Measurements from ENCODE around the gene RBP4.
A peak's percentile ranks its signal among the peaks of the same experiment; 100 is the strongest.

The RBP4 gene

GRCh38 chr10:93600446-93601145, 439 bp downstream of the RBP4 start:
- no peak for DNase-seq (ENCODE audit: low spot score)
- H2BK15ac ChIP-seq (ENCODE audit: low read length): no peak overlapping the region
- peak overlapping the region; percentile 75 for H2AFZ ChIP-seq (ENCODE audit: low read length)
- peaks cover 20 to 86% (median 40%) of the 10 kb centered on the region in 3 experiments for H3K27me3 ChIP-seq (ENCODE audit: control insufficient read depth in 3 of 3, insufficient read depth in 3 of 3, low read depth in 1 of 3, low read length in 3 of 3)
- no peak overlapping the region for H4K8ac ChIP-seq (ENCODE audit: low read depth, low read length)
- no peak overlapping the region for H3K14ac ChIP-seq (ENCODE audit: low read length)
- no peak overlapping the region for H3K27ac ChIP-seq (replicated peaks; ENCODE audit: low read length)
- peak overlapping the region; percentile 92 for H3K4me2 ChIP-seq (ENCODE audit: insufficient read depth, low read length, poor library complexity, severe bottlenecking)
- no peaks in the 10 kb centered on the region for H3K79me1 ChIP-seq (ENCODE audit: low read depth, low read length)
- peak overlapping the region in 1 of 2 donors; percentile 79 for H3K4me3 ChIP-seq (ENCODE audit: low read length in 2 of 2)
- H3K18ac ChIP-seq (ENCODE audit: low read length): no peak overlapping the region
- H4K91ac ChIP-seq (ENCODE audit: low read depth, low read length, poor library complexity): no peak overlapping the region
- no peak overlapping the region for H2BK12ac ChIP-seq (ENCODE audit: low read length)
- no peak overlapping the region for H2BK5ac ChIP-seq (ENCODE audit: low read length)
- H3K9me3 ChIP-seq (replicated peaks in 1 of 2; ENCODE audit: control insufficient read depth in 2 of 2, insufficient read depth in 1 of 2, low read depth in 1 of 2, low read length in 2 of 2): peaks cover 0 to 2% of the 10 kb centered on the region in 2 donors
- H3K4ac ChIP-seq (ENCODE audit: low read length): no peak overlapping the region
- H3K23ac ChIP-seq (ENCODE audit: low read depth, low read length, poor library complexity): no peak overlapping the region
- H2BK120ac ChIP-seq (ENCODE audit: low read depth, low read length): no peak overlapping the region
- no peak overlapping the region for H3K9ac ChIP-seq (ENCODE audit: low read depth, low read length, poor library complexity)
- H2AK5ac ChIP-seq (ENCODE audit: low read depth, low read length): peak overlapping the region; percentile 25
- no CpG with 5 or more reads among the region's 60 CpGs for WGBS, 2 donors (ENCODE audit: extremely low coverage in 2 of 2, insufficient read length in 2 of 2, insufficient replicate concordance in 1 of 2)
- no peaks in the 10 kb centered on the region for H3K36me3 ChIP-seq (replicated peaks in 1 of 2; ENCODE audit: control insufficient read depth in 2 of 2, insufficient read depth in 2 of 2, low read length in 2 of 2)
- peaks cover 0 to 3% of the 10 kb centered on the region in 2 donors for H3K4me1 ChIP-seq (ENCODE audit: control insufficient read depth in 2 of 2, insufficient read depth in 1 of 2, low read depth in 1 of 2, low read length in 2 of 2)

GRCh38 chr10:93599778-93600177, 1.3 kb downstream of the RBP4 start:
- Histone ChIP-seq H2AK5ac (ENCODE audit: low read depth, low read length) (no peak overlapping the region), H2AFZ (ENCODE audit: low read length) (no peak overlapping the region), H3K4ac (ENCODE audit: low read length) (no peak overlapping the region), H2BK5ac (ENCODE audit: low read length) (no peak overlapping the region), H3K36me3 (replicated peaks in 1 of 2; ENCODE audit: control insufficient read depth in 2 of 2, insufficient read depth in 2 of 2, low read length in 2 of 2) (no peaks in the 10 kb centered on the region), H3K4me2 (ENCODE audit: insufficient read depth, low read length, poor library complexity, severe bottlenecking) (no peak overlapping the region), H3K23ac (ENCODE audit: low read depth, low read length, poor library complexity) (no peak overlapping the region), H2BK15ac (ENCODE audit: low read length) (no peak overlapping the region), H2BK120ac (ENCODE audit: low read depth, low read length) (no peak overlapping the region), H4K8ac (ENCODE audit: low read depth, low read length) (no peak overlapping the region), H3K79me1 (ENCODE audit: low read depth, low read length) (no peaks in the 10 kb centered on the region), H3K18ac (ENCODE audit: low read length) (no peak overlapping the region), H3K4me3 (ENCODE audit: low read length in 2 of 2) (no peak overlapping the region), H3K9ac (ENCODE audit: low read depth, low read length, poor library complexity) (no peak overlapping the region), H3K27me3 (ENCODE audit: control insufficient read depth in 3 of 3, insufficient read depth in 3 of 3, low read depth in 1 of 3, low read length in 3 of 3) (peaks cover 20 to 82% (median 40%) of the 10 kb centered on the region in 3 experiments), H3K27ac (replicated peaks; ENCODE audit: low read length) (no peak overlapping the region), H3K4me1 (ENCODE audit: control insufficient read depth in 2 of 2, insufficient read depth in 1 of 2, low read depth in 1 of 2, low read length in 2 of 2) (peaks cover 0 to 3% of the 10 kb centered on the region in 2 donors), H4K91ac (ENCODE audit: low read depth, low read length, poor library complexity) (no peak overlapping the region), H3K14ac (ENCODE audit: low read length) (no peak overlapping the region), H2BK12ac (ENCODE audit: low read length) (no peak overlapping the region), H3K9me3 (replicated peaks in 1 of 2; ENCODE audit: control insufficient read depth in 2 of 2, insufficient read depth in 1 of 2, low read depth in 1 of 2, low read length in 2 of 2) (peaks cover 0 to 2% of the 10 kb centered on the region in 2 donors)
- no CpG with 5 or more reads among the region's 4 CpGs for WGBS, 2 donors (ENCODE audit: extremely low coverage in 2 of 2, insufficient read length in 2 of 2, insufficient replicate concordance in 1 of 2)
- no peak for DNase-seq (ENCODE audit: low spot score)

- Histone ChIP-seq H3K4me1 (ENCODE audit: control insufficient read depth in 2 of 2, insufficient read depth in 1 of 2, low read depth in 1 of 2, low read length in 2 of 2) (peaks cover 0 to 3% of the 10 kb centered on the region in 2 donors), H3K9ac (ENCODE audit: low read depth, low read length, poor library complexity) (no peak overlapping the region), H3K27ac (replicated peaks; ENCODE audit: low read length) (no peak overlapping the region), H2AK5ac (ENCODE audit: low read depth, low read length) (no peak overlapping the region), H2BK120ac (ENCODE audit: low read depth, low read length) (no peak overlapping the region), H2AFZ (ENCODE audit: low read length) (no peak overlapping the region), H2BK15ac (ENCODE audit: low read length) (no peak overlapping the region), H3K18ac (ENCODE audit: low read length) (no peak overlapping the region), H4K8ac (ENCODE audit: low read depth, low read length) (no peak overlapping the region), H3K4ac (ENCODE audit: low read length) (no peak overlapping the region), H3K27me3 (ENCODE audit: control insufficient read depth in 3 of 3, insufficient read depth in 3 of 3, low read depth in 1 of 3, low read length in 3 of 3) (peaks cover 20 to 78% (median 40%) of the 10 kb centered on the region in 3 experiments), H3K23ac (ENCODE audit: low read depth, low read length, poor library complexity) (no peak overlapping the region), H3K36me3 (replicated peaks in 1 of 2; ENCODE audit: control insufficient read depth in 2 of 2, insufficient read depth in 2 of 2, low read length in 2 of 2) (no peaks in the 10 kb centered on the region), H3K4me3 (ENCODE audit: low read length in 2 of 2) (no peak overlapping the region), H2BK12ac (ENCODE audit: low read length) (no peak overlapping the region), H3K14ac (ENCODE audit: low read length) (no peak overlapping the region), H4K91ac (ENCODE audit: low read depth, low read length, poor library complexity) (no peak overlapping the region), H3K79me1 (ENCODE audit: low read depth, low read length) (no peaks in the 10 kb centered on the region), H2BK5ac (ENCODE audit: low read length) (no peak overlapping the region), H3K9me3 (replicated peaks in 1 of 2; ENCODE audit: control insufficient read depth in 2 of 2, insufficient read depth in 1 of 2, low read depth in 1 of 2, low read length in 2 of 2) (peaks cover 0 to 2% of the 10 kb centered on the region in 2 donors), H3K4me2 (ENCODE audit: insufficient read depth, low read length, poor library complexity, severe bottlenecking) (no peak overlapping the region)
- no CpG with 5 or more reads among the region's 1 CpG for WGBS, 2 donors (ENCODE audit: extremely low coverage in 2 of 2, insufficient read length in 2 of 2, insufficient replicate concordance in 1 of 2)
- no peak for DNase-seq (ENCODE audit: low spot score)
Measured at GRCh38 chr10:93599335-93599734, 1.7 kb downstream of the RBP4 start.

GRCh38 chr10:93598157-93598556, 2.9 kb downstream of the RBP4 start:
- no peaks in the 10 kb centered on the region for H3K36me3 ChIP-seq (replicated peaks in 1 of 2; ENCODE audit: control insufficient read depth in 2 of 2, insufficient read depth in 2 of 2, low read length in 2 of 2)
- no peak overlapping the region for H2BK15ac ChIP-seq (ENCODE audit: low read length)
- no peak overlapping the region for H3K27ac ChIP-seq (replicated peaks; ENCODE audit: low read length)
- no peak overlapping the region for H2BK5ac ChIP-seq (ENCODE audit: low read length)
- H3K18ac ChIP-seq (ENCODE audit: low read length): no peak overlapping the region
- no peak overlapping the region for H3K4me3 ChIP-seq (ENCODE audit: low read length in 2 of 2)
- no peak overlapping the region for H4K91ac ChIP-seq (ENCODE audit: low read depth, low read length, poor library complexity)
- no peak overlapping the region for H2AK5ac ChIP-seq (ENCODE audit: low read depth, low read length)
- H3K23ac ChIP-seq (ENCODE audit: low read depth, low read length, poor library complexity): no peak overlapping the region
- H2BK12ac ChIP-seq (ENCODE audit: low read length): no peak overlapping the region
- WGBS, 2 donors (ENCODE audit: extremely low coverage in 2 of 2, insufficient read length in 2 of 2, insufficient replicate concordance in 1 of 2): no CpG with 5 or more reads among the region's 5 CpGs
- H3K9me3 ChIP-seq (replicated peaks in 1 of 2; ENCODE audit: control insufficient read depth in 2 of 2, insufficient read depth in 1 of 2, low read depth in 1 of 2, low read length in 2 of 2): peaks cover 0 to 2% of the 10 kb centered on the region in 2 donors
- H3K4me1 ChIP-seq (ENCODE audit: control insufficient read depth in 2 of 2, insufficient read depth in 1 of 2, low read depth in 1 of 2, low read length in 2 of 2): peaks cover 0 to 3% of the 10 kb centered on the region in 2 donors
- no peak for DNase-seq (ENCODE audit: low spot score)
- H3K4me2 ChIP-seq (ENCODE audit: insufficient read depth, low read length, poor library complexity, severe bottlenecking): no peak overlapping the region
- no peak overlapping the region for H3K4ac ChIP-seq (ENCODE audit: low read length)
- no peak overlapping the region for H2BK120ac ChIP-seq (ENCODE audit: low read depth, low read length)
- H3K9ac ChIP-seq (ENCODE audit: low read depth, low read length, poor library complexity): no peak overlapping the region
- H3K79me1 ChIP-seq (ENCODE audit: low read depth, low read length): no peaks in the 10 kb centered on the region
- no peak overlapping the region for H4K8ac ChIP-seq (ENCODE audit: low read depth, low read length)
- peaks cover 20 to 72% (median 38%) of the 10 kb centered on the region in 3 experiments for H3K27me3 ChIP-seq (ENCODE audit: control insufficient read depth in 3 of 3, insufficient read depth in 3 of 3, low read depth in 1 of 3, low read length in 3 of 3)
- H2AFZ ChIP-seq (ENCODE audit: low read length): no peak overlapping the region
- no peak overlapping the region for H3K14ac ChIP-seq (ENCODE audit: low read length)

All from neuronal stem cell (in vitro differentiated cells).